DOHH2 (cell line): ENCODE data around the gene CA6.

Source experiments
- CTCF ChIP-seq: fragments of 200-600 bp; sonication (generic); IDR thresholded peaks from one replicate; pipeline ENCODE4 v1.5.1; 2014; ENCODE audit warnings: antibody characterized with exemption, mild to moderate bottlenecking, low read depth, low read length; ENCODE audit not compliant: poor library complexity, severe bottlenecking
- EZH2phosphoT487 ChIP-seq: fragments of 200-600 bp; sonication (generic); IDR thresholded peaks from 2 replicates; pipeline ENCODE4 v1.6.1; 2017; ENCODE audit warnings: borderline replicate concordance, mild to moderate bottlenecking, antibody characterized with exemption, low read length, moderate library complexity, mixed read lengths

DNA sequence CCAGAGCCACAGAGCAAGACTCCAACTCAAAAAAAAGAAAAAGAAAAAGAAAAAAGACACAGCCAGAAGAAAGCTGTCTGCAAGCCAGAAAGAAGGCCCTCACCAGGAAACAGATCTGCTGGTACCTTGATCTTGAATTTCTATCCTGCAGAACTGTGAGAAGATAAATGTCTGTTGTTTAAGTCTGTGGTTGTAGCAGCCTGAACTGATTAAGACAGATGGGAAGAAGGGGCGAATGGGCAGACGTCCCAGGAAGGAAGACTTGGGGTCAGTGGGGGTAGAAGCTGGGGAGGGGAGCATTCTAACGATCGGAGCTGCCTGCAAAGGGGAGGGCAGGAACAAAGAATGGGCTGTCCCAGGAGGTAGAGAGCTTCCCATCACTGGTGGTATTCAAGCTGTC is 74.2 kb downstream of the CA6 start:
- no peak for TF ChIP-seq CTCF
- TF ChIP-seq EZH2phosphoT487: no peak
